GM20000 (cell line): ENCODE results near the gene TTC12.

ENCODE experiments used
- DNase-seq: peaks from one replicate; pipeline ENCODE4 v3.0.0; 2012; ENCODE audit warnings: low spot score
- CTCF ChIP-seq: IDR thresholded peaks from 2 replicates; pipeline ENCODE4 v1.5.1; 2012; ENCODE audit warnings: mild to moderate bottlenecking, control low read depth; ENCODE audit errors: extremely low read depth, missing control alignments

Gene TTC12

GRCh38 chr11:113286009-113286408 is 28.4 kb upstream of the TTC12 start:
- no peak for TF ChIP-seq CTCF
- DNase-seq, result no peak

- TF ChIP-seq CTCF, result no peak
- DNase-seq, result no peak
Observed at GRCh38 chr11:113286509-113287497, 27.6 kb upstream of the TTC12 start.

- no peak for DNase-seq
Observed at GRCh38 chr11:113287801-113288200, 26.6 kb upstream of the TTC12 start.

GRCh38 chr11:113288286-113288863 is 26.0 kb upstream of the TTC12 start:
- DNase-seq, result no peak
- TF ChIP-seq CTCF, result no peak

More at GRCh38 chr11:113287801-113288200, 26.6 kb upstream of the TTC12 start:
- no peak for TF ChIP-seq CTCF

- DNase-seq, result peak; percentile 83
- TF ChIP-seq CTCF, result peak; percentile 69
Observed at GRCh38 chr11:113289431-113290187, 24.8 kb upstream of the TTC12 start.

DNA sequence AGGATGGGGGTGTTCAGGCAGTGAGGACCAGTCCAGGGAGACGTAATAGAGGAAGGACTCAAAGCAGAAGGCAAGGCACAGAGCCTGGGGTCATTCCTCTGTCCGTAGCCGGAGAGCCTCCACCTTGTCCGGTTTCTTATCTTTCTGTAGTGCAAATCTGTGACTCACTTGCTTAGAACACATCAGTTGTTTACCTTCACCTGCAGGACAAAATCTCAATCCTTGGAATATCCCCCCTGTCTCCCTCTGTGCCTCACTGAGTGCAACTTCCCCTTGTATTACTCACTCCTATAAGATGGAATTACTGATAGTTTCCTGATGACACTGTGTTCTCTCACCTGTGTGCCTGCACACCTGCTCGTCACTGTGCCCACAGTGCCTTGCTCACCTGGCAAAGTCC is 20.4 kb upstream of the TTC12 start:
- no peak for TF ChIP-seq CTCF
- no peak for DNase-seq
